HG03108 (cell line): ENCODE data around the gene NCKAP5L.
"Not testable (repeated sequence)": the region's sequence is repeated elsewhere in the genome, so short reads cannot be mapped to it uniquely, and the experiment has no call there.

Source experiments
- ATAC-seq: cut with Tn5 transposase; IDR thresholded peaks from one replicate; pipeline ENCODE4 v1.9.1; 2021; ENCODE audit warnings: moderate library complexity; ENCODE audit not compliant: unreplicated experiment

Gene NCKAP5L

GRCh38 chr12:49783917-49784676, 44.1 kb downstream of the NCKAP5L start:
- ATAC-seq: no peak

- ATAC-seq: not testable (repeated sequence)
Measured at GRCh38 chr12:49780914-49781313, 47.3 kb downstream of the NCKAP5L start.

- ATAC-seq: no peak
Measured at GRCh38 chr12:49779581-49779980, 48.6 kb downstream of the NCKAP5L start.

GRCh38 chr12:49777800-49778748, 50.1 kb downstream of the NCKAP5L start:
- no peak for ATAC-seq

- ATAC-seq: no peak
Measured at GRCh38 chr12:49777341-49777740, 50.9 kb downstream of the NCKAP5L start.

GRCh38 chr12:49776858-49777257, 51.4 kb downstream of the NCKAP5L start:
- no peak for ATAC-seq

DNA sequence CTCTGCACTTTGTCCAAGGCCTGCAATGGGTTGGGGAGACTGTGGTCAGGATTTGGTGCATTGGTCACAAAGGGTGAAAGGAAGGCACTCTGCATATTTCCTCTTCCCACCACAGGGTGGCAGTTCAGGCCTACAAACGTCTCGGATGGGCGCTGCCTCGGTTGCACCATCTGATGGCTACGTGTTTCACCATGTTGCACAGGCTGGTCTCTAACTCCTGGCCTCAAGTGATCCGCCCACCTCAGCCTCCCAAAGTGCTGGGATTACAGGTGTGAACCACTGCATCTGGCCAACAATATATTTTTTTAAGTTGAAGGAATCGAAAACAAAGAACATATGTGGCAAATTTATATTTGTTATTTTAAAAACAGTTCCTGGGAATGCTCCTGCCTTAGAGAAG, 51.8 kb downstream of the NCKAP5L start:
- peak; percentile 62 for ATAC-seq

- ATAC-seq: not testable (repeated sequence)
Measured at GRCh38 chr12:49773102-49773501, 55.1 kb downstream of the NCKAP5L start.

- ATAC-seq: no peak
Measured at GRCh38 chr12:49767333-49767732, 60.9 kb downstream of the NCKAP5L start.

GRCh38 chr12:49766115-49766455, 62.1 kb downstream of the NCKAP5L start:
- no peak for ATAC-seq

- no peak for ATAC-seq
Measured at GRCh38 chr12:49764126-49764525, 64.1 kb downstream of the NCKAP5L start.

- no peak for ATAC-seq
Measured at GRCh38 chr12:49763006-49763591, 65.1 kb downstream of the NCKAP5L start.

- no peak for ATAC-seq
Measured at GRCh38 chr12:49762468-49762847, 65.8 kb downstream of the NCKAP5L start.

- no peak for ATAC-seq
Measured at GRCh38 chr12:49761677-49762467, 66.3 kb downstream of the NCKAP5L start.

DNA sequence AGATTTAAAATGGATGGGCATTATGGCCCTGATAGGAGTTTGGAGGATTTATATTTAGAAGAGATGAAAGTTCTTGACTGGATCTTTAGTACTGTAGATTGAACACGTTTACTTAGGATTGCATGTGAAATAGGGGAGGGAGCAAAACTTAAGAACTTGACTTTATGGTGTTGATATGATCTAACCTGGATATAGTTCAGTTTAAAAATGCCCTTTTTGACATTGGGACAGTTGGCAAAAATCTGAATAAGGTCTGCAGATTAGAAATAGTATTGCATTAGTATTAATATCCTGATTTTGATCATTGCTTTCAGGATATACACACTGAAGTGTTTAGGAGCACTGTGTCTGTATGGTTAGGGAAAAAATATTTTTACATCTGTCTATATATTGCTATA, 77.2 kb downstream of the NCKAP5L start:
- no peak for ATAC-seq

GRCh38 chr12:49750027-49750995, 77.9 kb downstream of the NCKAP5L start:
- ATAC-seq: peak; percentile 41

DNA sequence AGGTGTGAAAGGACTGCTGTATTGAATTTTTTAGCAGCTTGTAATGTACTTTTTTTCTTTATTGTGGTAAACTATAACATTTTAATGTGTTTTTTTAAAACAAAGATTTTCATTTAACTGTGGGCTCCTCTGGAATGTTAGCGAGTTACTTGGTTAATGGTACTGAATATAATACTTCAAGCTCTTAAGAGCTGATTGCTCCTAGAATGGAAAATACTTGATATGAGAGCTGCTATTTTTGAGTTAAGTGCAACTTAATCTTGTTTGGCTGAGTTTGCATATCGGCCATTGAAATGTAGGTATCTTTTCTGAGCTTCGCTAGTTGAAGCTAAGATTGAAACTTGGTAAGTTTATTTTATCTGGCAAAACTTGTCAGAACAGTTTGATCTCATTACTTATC, 79.4 kb downstream of the NCKAP5L start:
- no peak for ATAC-seq

GRCh38 chr12:49748306-49748705, 79.9 kb downstream of the NCKAP5L start:
- ATAC-seq: no peak

DNA sequence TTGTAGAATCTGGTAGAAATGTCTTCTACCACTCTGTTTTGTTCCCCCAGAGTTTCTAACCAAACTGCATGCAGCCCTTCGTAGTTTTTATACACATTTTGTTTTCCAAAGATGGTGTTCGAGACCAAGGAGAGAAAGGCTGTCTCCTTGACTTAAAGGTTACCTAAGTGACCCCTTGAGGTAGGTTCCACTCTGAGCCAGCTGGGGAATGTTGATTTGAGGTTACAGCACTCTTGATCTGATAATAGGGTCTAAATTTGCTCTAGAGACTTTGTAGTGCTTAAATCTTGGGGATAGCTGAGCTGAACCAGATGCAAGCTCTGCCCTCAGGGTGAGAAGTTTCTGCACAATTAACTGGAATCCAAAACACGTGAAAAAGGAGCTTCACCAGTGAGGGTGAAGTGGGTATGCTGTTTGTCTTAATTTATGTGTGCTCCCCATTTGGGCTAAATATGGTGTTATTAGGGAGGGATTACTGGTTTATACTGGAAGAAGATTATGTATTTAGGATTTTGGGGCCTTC, 83.8 kb downstream of the NCKAP5L start:
- no peak for ATAC-seq
